Stimulated activated CD4-positive, alpha-beta T cell treated with anti-CD3 and anti-CD28 coated beads, Interleukin-1b, Interleukin-23, amount 100 ng/mL, for 24 hours (primary cell): ENCODE results near the gene HNRNPL.
"Not testable (repeated sequence)": the region's sequence is repeated elsewhere in the genome, so short reads cannot be mapped to it uniquely, and the experiment has no call there.

Experiments
- DNase-seq, 4 experiments: peaks; one replicate each; pipeline ENCODE4 v3.0.0-alpha.2; 2020; ENCODE audit warnings: low read depth in 4 of 4, low spot score in 1 of 4

HNRNPL gene

GRCh38 chr19:38803543-38803942 lies 46.2 kb downstream of the HNRNPL start:
- DNase-seq = no peak

- DNase-seq = no peak
Observed at GRCh38 chr19:38801359-38802095, 48.3 kb downstream of the HNRNPL start.

GRCh38 chr19:38800577-38801347 lies 49.0 kb downstream of the HNRNPL start:
- DNase-seq = no peak

GRCh38 chr19:38799104-38799503 lies 50.7 kb downstream of the HNRNPL start:
- no peak for DNase-seq

GRCh38 chr19:38797781-38798180 lies 52.0 kb downstream of the HNRNPL start:
- DNase-seq = not testable (repeated sequence)

- DNase-seq = no peak
Observed at GRCh38 chr19:38796154-38796553, 53.6 kb downstream of the HNRNPL start.

GRCh38 chr19:38795549-38795948 lies 54.2 kb downstream of the HNRNPL start:
- DNase-seq = no peak

- DNase-seq = no peak
Observed at GRCh38 chr19:38793671-38794070, 56.1 kb downstream of the HNRNPL start.

GRCh38 chr19:38793177-38793576 lies 56.6 kb downstream of the HNRNPL start:
- DNase-seq = no peak

DNA sequence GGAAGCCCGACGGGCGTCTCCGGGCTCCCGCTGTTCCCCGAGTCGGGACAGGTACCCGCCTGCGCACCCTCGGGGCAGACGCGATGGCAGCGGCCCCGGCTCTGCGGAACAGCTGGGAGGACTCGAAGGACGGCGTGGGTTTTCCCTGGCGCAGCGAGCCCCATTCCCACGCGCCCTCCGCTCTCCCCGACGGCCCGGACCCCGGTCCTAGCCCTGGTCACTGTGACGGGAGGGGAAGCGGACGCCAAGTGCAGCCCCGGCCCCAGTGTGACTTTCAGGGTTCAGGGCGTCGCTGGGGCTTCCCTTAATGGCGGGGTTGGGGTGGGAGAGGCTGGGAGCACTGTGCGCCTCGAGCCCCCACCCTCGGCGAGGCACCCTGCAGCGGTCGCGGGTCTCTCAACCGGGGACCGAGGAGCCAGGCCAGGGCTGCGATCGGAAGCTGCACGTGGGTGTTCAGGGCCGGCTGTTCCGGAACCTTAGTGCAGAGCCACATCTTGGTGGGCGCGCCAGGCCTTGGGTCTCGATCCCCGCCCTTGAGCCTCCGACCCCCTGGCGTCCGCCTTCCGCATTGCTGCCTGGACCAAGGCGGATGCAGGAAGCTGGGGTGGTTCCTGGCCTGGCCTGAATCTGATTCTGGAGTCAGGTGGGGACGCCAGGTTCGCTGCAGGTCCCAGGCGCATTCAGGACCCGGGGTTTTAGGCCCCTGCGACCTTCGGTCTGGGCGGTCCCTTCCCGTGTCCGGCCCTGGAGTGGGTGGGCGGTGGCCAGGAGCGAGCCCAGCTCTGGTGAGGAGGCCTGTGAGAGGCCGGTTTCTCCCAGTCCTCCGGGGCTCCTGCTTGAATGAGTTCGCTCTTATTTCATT lies 57.3 kb downstream of the HNRNPL start:
- DNase-seq = peak in 3 of 4 experiments; percentile 5 to 15 (median 12)

DNA sequence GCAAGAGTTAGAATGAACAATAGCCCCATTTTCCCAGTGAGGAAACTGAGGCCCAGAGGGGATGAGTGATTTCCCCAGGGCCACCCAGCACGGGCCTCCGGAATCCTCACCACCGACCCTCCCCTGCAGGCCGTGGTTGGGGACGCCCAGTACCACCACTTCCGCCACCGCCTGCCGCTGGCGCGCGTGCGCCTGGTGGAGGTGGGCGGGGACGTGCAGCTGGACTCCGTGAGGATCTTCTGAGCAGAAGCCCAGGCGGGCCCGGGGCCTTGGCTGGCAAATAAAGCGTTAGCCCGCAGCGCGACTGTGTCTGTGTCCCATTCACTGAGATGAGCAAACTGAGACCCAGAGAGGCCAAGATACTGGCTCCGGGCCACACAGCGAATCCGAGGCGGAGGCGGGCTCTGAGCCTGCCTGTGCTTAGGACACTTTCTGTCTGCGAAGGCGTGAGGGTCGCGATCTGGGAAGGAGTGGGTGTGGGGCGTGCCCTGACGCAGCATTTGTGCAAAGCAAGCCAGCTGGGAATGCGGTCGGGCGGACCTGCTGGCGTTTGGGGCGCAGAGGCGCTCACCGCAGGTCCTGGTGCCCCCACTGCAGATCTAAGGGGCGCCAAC lies 58.2 kb downstream of the HNRNPL start:
- not testable (repeated sequence) for DNase-seq

DNA sequence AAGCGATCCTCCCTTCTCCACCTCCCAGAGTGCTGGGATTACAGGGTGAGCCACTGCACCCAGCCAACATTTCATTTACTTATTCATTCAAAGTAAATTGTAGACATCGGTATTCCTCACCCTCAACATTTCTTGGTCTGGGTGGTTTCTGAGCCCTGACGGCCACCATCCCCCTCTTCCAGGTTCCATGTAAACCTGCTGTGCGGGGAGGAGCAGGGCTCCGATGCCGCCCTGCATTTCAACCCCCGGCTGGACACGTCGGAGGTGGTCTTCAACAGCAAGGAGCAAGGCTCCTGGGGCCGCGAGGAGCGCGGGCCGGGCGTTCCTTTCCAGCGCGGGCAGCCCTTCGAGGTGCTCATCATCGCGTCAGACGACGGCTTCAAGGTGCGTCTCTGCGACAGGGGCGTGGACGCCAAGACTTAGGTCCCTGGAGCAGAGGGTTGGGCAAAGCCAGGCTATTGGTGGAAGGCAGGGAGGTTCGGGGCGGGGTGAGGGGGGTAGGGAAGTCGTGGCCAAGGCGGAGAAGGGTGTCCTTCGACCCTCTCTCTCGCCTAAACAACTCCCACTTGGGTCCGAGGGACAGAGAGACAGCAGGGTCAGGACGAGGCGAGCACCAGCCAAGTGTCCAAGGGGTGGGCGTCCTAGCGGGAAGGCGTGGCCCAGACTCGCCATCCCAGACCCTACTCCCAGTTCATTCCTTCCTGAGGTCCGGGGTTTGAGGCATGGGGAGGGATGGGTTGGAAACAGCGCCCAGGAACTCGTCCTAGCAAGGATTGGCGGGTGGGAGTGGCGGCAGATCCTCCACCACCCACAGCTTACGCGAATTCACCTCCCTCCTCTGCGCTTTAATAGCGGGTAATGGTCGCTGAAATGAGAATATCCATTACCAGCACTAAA lies 59.0 kb downstream of the HNRNPL start:
- DNase-seq = not testable (repeated sequence)

DNA sequence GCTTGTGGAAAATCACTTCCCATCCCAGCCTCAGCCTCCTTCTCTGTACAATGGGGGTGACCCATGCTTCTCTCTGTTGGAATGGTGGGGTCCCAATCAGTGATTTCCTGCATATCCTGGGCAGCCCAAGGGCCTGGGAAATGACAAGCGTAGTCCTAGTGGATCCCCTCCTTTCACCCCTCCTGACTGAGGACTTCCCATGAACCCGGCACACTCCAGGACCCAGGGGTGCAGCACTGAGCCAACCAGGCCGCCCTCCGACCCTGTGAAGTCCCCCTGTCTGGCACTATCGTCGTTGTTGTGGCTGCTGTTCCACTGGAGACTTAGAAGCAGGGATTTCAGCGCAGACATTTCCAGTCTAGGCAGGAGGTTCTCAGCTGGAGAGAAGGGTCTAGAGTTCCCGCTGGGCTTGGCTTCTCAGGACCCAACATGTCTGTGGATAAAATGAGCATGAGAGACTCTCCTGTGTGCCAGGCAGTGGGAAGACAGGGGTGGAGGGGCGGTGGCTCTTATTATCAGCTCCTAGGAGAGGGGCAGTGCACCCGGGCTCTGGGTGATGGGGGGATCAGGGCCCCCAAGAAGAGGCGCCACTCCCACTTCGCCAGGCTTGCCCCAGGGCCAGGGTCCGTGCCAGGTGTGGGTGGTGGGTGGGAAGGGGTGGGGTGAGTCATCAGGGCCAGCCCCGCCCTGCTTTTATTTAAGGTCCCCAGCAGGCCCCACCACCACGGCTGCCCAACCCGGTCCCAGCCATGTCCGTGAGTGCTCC lies 61.1 kb downstream of the HNRNPL start, which contains the start of gene LGALS7B:
Gene LGALS7B, plus strand, starts transcription at position 723 of the 766 bp plus-strand sequence. Its CDS starts 27 bp downstream, at position 750.
- DNase-seq = no peak

GRCh38 chr19:38786572-38787265 lies 63.1 kb downstream of the HNRNPL start:
- no peak for DNase-seq
